ENCODE measurements around the gene GALR2.
"Not testable (repeated sequence)": the region's sequence is repeated elsewhere in the genome, so short reads cannot be mapped to it uniquely, and the experiment has no call there.

GALR2 gene

DNA sequence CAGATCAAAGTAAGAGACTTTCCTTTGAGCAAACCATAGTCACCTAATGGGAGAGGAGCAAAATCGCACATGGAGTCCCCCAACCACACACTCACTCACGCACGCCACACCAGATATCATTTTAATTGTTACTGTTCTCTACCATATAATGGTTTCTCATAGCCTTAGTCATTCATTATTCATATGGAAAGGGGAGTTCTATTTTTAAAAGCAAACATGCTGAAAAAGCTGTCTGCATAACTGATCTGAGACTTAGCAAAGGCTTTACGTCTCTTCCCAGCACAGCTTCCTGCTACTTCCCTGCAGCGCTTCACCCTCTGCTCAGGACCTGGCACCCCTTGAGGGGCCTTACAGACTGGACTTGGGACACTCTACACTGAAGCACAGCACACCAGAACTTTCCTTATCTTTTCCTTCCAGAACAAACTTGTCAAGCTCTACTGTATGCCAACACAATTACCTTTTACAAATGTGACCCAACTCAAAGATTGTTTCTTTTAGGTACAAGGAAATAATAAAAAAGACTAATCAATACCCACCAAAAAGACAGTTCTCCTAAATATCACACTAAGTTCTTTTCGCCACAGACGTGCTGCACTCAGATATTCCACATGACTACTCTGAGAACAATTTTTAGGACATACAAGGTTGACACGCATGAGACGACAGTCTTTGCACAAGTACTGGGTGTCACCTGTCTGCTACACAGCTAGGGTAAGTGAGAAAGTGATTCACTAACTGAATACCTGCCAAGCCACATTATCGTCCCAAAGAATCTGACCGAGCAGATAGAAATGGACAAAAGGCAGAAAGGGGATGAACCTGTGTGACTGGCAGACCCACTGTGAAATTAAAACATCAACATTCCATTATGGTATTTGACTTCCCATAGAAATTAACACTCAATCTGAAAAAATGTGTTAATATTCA lies 23.8 kb upstream of the GALR2 start:
- no peak for DNase-seq

GRCh38 chr17:76051561-76051960 lies 23.0 kb upstream of the GALR2 start:
- DNase-seq = no peak

GRCh38 chr17:76053246-76054111 lies 21.1 kb upstream of the GALR2 start:
- DNase-seq = no peak

DNA sequence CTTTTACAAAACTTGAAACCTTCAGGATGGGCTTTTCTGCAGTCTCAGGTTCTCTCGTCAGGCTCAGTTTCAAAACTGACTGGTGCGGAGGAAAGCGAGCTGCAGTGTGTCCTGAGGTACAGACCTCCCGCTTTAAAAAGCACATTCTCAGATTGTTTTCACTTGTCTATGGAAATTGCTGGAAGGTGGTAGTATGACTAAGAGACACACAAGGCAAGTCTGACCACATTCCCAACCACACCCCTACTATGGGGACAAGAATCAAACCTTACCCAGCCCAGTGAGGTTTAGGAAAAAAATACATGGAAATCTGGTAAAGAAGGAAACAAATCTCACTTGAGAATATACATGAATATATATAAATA lies 20.5 kb upstream of the GALR2 start:
- no peak for DNase-seq

GRCh38 chr17:76056882-76057281 lies 17.7 kb upstream of the GALR2 start:
- DNase-seq = no peak

DNA sequence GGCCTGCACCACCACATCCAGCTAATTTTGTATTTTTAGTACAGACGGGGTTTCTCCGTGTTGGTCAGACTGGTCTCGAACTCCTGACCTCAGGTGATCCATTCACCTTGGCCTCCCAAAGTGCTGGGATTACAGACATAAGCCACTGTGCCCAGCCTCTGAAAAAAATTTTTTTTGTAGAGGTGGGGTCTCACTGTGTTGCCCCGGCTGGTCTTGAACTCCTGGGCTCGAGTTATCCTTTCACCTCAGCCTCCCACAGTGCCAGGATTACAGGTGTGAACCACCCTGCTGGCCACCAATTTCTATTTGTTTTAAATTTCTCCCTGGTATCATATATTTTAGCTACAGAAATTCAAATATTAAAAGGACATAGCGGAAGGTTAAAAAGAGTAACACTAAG lies 16.3 kb upstream of the GALR2 start:
- not testable (repeated sequence) for DNase-seq

GRCh38 chr17:76063875-76064546 lies 10.6 kb upstream of the GALR2 start:
- DNase-seq = no peak

- DNase-seq = no peak
Observed at GRCh38 chr17:76065775-76066174, 8.8 kb upstream of the GALR2 start.

- no peak for DNase-seq
Observed at GRCh38 chr17:76071531-76072147, 2.9 kb upstream of the GALR2 start.

DNA sequence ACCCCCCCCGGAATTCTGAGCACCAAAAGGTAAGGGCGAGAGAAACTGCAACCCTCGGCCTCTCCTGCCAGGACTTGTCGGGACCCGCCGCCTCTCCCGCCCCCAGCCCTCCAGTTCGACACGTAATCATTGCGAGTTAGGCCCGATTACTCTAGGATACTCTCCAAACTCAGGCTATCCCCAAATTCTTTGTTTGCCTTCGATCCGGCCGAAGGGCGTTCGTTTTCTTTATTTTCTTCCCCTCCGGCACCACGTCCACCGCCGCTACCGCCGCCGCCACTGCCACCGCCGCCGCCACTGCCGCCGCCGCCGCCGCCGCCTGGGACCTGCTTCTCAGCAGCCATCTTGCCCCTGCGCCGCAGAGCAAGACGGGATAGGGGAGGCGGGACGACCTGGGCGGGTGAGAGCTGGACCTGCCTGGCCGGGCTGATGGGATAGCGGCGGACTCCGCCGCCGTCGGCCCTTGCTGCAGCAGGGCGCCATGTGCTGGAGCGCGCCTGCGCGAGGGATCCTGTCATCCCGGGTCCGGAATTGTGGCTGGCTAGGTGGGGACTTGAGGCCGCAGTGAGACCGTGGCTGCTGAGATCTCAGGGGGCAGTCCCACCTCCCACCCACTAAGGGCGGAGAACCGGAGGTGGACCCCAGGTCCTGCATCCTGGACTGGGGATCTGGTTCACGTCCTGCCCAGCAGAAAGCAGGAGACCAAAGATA lies 2.3 kb upstream of the GALR2 start, which contains the start of gene SRP68:
Gene SRP68 (minus strand): TSS at position 370 of the 711 bp plus-strand sequence. CDS start 26 bp downstream, at position 344.
- DNase-seq = peak; percentile 74 to 95

DNA sequence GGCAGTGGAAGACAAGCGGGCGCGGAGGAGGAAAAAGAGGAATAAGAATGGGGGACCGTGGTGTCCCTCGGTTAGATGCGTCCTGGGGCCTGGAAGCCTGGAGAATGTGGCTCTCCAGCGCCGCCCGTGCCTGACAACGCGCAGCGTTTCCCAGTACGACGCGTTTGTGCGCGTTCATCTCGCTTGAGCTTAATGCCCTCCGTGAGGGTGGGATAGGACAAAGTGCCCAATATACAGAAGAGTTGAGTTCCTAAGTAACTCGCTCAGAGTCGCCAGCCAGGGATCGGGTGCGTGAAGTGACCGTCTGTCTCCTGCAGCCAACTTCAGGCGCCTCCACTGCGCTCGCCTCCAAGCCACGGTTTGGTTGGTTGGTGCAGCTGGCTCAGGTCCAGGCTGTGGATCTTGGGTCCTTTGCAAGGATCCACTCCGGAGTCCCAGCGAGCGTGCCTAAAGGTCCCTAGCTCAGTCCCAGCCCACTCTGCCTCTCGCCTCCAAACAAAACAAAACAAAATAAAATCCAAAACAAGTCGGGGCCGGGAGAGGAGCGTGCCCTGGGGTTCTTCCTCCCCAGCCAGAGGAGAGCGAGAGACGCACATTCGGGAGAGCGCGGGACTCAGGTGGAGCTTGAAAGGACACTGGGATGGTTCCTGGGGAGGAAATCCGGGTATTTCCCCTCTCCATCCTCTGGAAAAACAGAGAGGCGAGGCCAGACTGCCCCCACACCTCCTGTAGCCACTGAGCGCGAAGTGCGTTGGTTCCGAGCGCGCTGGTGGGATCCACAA lies 974 bp downstream of the GALR2 start:
- no peak for DNase-seq

DNA sequence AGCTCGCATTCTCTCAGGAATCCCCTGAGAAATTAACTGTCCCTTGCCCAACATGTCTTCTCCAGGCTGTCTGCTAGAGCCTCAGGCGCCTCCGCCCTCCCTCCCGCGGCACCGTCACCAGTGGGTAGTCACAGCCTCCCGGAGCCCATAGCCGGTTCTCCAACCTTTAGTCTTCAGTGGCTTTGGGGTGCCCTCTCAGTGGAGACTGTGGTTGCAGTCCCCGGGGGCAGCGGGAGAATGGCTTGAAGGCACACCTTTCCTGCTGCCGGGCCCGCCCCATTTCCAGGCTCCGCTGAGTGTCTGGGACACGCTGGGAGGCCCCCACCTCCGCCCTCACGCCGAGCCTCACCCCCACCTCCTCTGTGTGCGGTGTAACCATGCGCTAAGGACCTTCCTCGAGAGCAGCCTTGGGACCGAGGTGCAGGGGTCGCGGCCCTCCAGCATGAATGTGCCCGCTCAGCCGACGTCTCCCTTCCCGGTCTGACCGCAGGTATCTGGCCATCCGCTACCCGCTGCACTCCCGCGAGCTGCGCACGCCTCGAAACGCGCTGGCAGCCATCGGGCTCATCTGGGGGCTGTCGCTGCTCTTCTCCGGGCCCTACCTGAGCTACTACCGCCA lies 1.7 kb downstream of the GALR2 start:
- no peak for DNase-seq

DNA sequence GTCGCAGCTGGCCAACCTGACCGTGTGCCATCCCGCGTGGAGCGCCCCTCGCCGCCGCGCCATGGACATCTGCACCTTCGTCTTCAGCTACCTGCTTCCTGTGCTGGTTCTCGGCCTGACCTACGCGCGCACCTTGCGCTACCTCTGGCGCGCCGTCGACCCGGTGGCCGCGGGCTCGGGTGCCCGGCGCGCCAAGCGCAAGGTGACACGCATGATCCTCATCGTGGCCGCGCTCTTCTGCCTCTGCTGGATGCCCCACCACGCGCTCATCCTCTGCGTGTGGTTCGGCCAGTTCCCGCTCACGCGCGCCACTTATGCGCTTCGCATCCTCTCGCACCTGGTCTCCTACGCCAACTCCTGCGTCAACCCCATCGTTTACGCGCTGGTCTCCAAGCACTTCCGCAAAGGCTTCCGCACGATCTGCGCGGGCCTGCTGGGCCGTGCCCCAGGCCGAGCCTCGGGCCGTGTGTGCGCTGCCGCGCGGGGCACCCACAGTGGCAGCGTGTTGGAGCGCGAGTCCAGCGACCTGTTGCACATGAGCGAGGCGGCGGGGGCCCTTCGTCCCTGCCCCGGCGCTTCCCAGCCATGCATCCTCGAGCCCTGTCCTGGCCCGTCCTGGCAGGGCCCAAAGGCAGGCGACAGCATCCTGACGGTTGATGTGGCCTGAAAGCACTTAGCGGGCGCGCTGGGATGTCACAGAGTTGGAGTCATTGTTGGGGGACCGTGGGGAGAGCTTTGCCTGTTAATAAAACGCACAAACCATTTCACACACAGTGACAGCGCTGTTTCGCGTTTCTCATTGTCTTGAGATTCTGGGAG lies 2.4 kb downstream of the GALR2 start:
- no peak for DNase-seq

DNA sequence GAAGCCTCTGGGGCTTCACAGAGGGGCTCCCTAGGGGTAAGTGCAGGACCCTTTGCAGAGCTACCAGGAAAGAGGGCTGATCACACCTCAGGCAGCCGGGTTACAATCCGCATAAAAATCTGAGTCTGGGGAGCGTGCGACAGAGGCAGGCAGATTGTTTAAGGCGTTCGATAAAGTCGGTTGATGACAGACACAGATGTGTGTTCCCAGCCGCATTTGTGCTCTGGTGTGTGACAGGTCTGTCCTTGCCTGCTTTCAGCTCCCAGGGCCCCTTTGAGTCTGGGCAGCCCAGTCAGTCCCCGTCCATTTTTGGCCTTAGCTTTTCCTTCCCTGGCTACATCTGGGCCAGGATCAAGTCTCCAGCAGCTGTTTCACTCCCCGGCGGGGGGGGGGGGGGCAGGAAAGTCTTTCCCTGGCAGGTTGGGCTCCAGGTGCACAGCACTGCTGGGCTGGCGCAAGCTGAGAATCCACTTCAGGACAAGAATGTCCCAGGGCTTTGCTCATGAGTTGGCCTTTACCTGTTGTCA lies 3.1 kb downstream of the GALR2 start:
- no peak for DNase-seq

DNA sequence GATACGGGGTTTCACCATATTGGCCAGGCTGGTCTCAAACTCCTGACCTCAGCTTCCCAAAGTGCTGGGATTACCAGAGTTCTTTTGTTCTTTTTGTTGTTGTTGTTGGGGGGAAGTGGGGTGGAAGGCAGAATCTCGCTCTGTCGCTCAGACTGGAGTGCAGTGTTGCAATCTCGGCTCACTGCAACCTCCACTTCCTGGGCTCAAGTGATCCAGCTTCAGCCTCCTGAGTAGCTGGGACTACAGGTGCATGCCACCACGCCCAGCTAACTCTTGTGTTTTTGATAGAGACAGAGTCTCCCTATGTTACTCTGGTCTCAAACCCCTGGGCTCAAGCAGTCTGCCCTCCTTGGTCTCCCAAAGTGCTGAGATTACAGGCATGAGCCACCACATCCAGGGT lies 3.8 kb downstream of the GALR2 start:
- DNase-seq = not testable (repeated sequence)

GRCh38 chr17:76078860-76079534 lies 4.4 kb downstream of the GALR2 start, which contains the start of gene ZACN:
Gene ZACN, plus strand, starts transcription at chr17:76079182. Its CDS starts 83 bp downstream, at chr17:76079265.
- no peak for DNase-seq

GRCh38 chr17:76079535-76079955 lies 5.0 kb downstream of the GALR2 start:
- DNase-seq = no peak

DNA sequence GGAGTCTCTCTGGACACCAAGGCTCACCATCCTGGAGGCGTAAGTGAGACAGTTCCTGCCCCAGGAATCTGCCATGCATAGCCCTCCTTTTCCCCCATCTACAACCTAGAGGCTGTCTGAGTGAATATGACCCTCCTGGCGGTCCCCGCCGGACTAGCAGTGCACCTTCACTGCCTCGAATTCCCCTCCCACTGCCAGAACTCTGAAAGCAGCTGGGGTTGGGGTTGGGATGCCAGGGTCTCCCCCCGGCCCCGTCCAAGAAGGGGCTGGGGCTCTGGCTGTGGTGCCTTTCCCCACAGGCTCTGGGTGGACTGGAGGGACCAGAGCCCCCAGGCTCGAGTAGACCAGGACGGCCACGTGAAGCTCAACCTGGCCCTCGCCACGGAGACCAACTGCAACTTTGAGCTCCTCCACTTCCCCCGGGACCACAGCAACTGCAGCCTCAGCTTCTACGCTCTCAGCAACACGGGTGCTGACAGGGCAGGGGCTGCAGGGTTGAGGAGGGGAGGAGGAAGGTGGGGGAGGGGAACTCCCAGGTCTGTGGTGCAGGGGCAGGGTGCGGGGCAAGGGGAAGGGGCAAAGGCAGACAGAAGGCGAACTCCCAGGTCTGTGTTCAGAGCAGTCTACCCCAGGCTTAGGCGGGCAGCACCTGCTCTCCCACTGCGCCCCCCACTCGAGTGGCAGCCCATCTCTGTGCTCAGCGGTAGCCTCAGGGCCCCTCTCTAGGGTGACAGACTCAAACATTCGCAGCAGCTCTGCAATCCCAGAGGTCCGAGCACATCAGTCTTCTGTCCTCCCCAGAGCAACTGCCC lies 5.6 kb downstream of the GALR2 start:
- DNase-seq = no peak

Data from NCI-H446 (cell line).